Karpas-422 (cell line): Measurements from ENCODE around the gene TRMT10A. TPM values are rescaled to one million over a fixed set of nuclear protein-coding genes. Genes with fewer than 3 reads are reported as not detected.
A peak's percentile ranks its signal among the peaks of the same experiment; 100 is the strongest.

Source experiments
- DNase-seq: peaks from one replicate; pipeline ENCODE4 v3.0.0-alpha.2; 2015
- H2AFZ ChIP-seq: fragments of 200-600 bp; sonication (generic); 2 replicates; pipeline ENCODE4 v1.6.1; 2014; ENCODE audit warnings: antibody characterized with exemption, low read length, mixed read lengths
- H3K27ac ChIP-seq: fragments of 200-600 bp; sonication (generic); 2 replicates; pipeline ENCODE4 v1.5.1; 2014; ENCODE audit warnings: mild to moderate bottlenecking, low read length, moderate library complexity
- H3K27me3 ChIP-seq: fragments of 200-600 bp; sonication (generic); 2 replicates; pipeline ENCODE4 v1.6.1; 2014; ENCODE audit warnings: low read length, mixed read lengths
- H3K36me3 ChIP-seq: fragments of 200-600 bp; sonication (generic); 2 replicates; pipeline ENCODE4 v1.6.1; 2014; ENCODE audit warnings: low read length, mixed read lengths; ENCODE audit not compliant: insufficient read depth
- H3K4me1 ChIP-seq: fragments of 200-600 bp; sonication (generic); 2 replicates; pipeline ENCODE4 v1.6.1; 2014; ENCODE audit warnings: mild to moderate bottlenecking, low read length, mixed read lengths
- H3K4me2 ChIP-seq: fragments of 200-600 bp; sonication (generic); 2 replicates; pipeline ENCODE4 v1.6.1; 2014; ENCODE audit warnings: low read length, low read depth, mild to moderate bottlenecking; ENCODE audit not compliant: poor library complexity, severe bottlenecking
- H3K4me3 ChIP-seq: fragments of 200-600 bp; sonication (generic); 2 replicates; pipeline ENCODE4 v1.5.1; 2014; ENCODE audit warnings: mild to moderate bottlenecking, antibody characterized with exemption, low read length, mixed read lengths
- H3K79me2 ChIP-seq: fragments of 200-600 bp; sonication (generic); 2 replicates; pipeline ENCODE4 v1.6.1; 2014; ENCODE audit warnings: mild to moderate bottlenecking, low read length, mixed read lengths
- H3K9ac ChIP-seq: fragments of 200-600 bp; sonication (generic); 2 replicates; pipeline ENCODE4 v1.6.0; 2014; ENCODE audit warnings: low read length
- H3K9me2 ChIP-seq: fragments of 200-600 bp; sonication (generic), shearing (Covaris generic); replicated peaks from 2 replicates; pipeline ENCODE4 v1.6.0; 2014; ENCODE audit warnings: mild to moderate bottlenecking, low read length, moderate library complexity; ENCODE audit not compliant: insufficient read depth
- H3K9me3 ChIP-seq: fragments of 300-700, 200-600 bp; sonication (generic); 2 replicates; pipeline ENCODE4 v1.6.1; 2014; ENCODE audit warnings: low read length, mixed read lengths
- H4K20me1 ChIP-seq: fragments of 200-600 bp; sonication (generic); 2 replicates; pipeline ENCODE4 v1.6.1; 2014; ENCODE audit warnings: mild to moderate bottlenecking, antibody characterized with exemption, low read length, low read depth; ENCODE audit not compliant: insufficient read depth
- total RNA-seq: library from RNA; depleted of rRNA; stranded (reverse); fragments of >200 nt; shearing (Covaris generic); gene quantifications from 2 replicates; pipeline ENCODE4 v1.2.3, GENCODE V29; 2014; ENCODE audit warnings: low replicate concordance

Gene TRMT10A
- total RNA-seq, 1 experiment from 2014 or later: 15.1 TPM

- Histone ChIP-seq H3K4me2 (no peak overlapping the region), H2AFZ (no peak overlapping the region)
Measured at GRCh38 chr4:99573735-99574368, 10.0 kb upstream of the TRMT10A start.

DNA sequence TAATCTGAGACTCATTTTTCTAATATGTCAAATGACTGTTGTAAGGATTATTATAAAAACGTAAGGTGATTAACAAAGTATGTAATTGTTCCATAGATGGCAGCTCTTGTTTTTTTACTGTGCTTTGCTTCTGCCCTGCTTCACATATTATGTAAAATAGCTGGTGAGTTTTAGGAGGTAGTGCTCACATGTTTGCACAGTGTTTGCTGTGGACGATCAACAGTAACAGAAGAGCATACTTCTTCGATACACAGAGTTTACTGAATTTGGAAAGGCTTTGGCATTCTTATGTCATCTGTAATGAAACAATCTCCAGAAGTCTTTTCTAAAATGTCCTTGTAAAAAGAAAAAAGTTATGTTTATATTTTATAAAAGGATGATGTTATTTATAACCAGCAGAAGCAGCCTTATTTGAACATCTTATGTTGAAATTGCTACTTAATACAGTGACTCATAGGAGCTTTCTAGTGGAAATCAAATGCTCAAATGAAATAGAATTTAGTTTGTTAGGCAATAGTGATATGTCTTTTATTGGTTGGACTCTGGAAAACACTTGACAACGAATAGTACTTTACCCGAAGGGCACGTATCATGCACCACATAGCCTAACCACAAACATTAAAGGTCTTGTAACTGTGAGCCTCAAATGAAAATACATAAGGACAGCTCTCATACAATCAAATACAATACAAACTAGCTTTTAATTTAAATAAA is 8.8 kb upstream of the TRMT10A start:
- Histone ChIP-seq H3K27ac (no peak overlapping the region), H3K9me2 (no peaks in the 10 kb centered on the region), H2AFZ (no peak overlapping the region), H3K79me2 (no peaks in the 10 kb centered on the region), H4K20me1 (no peaks in the 10 kb centered on the region), H3K4me3 (no peak overlapping the region), H3K9me3 (no peaks in the 10 kb centered on the region), H3K36me3 (no peaks in the 10 kb centered on the region), H3K27me3 (no peaks in the 10 kb centered on the region), H3K4me1 (peaks cover 30% of the 10 kb centered on the region), H3K4me2 (peak overlapping the region; percentile 13), H3K9ac (no peak overlapping the region)
- DNase-seq: no peak

More at GRCh38 chr4:99573735-99574368, 10.0 kb upstream of the TRMT10A start:
- no peaks in the 10 kb centered on the region for H4K20me1 ChIP-seq
- H3K27me3 ChIP-seq: no peaks in the 10 kb centered on the region
- no peaks in the 10 kb centered on the region for H3K9me2 ChIP-seq
- DNase-seq: no peak
- H3K79me2 ChIP-seq: no peaks in the 10 kb centered on the region
- H3K4me3 ChIP-seq: no peak overlapping the region
- H3K9me3 ChIP-seq: no peaks in the 10 kb centered on the region
- no peak overlapping the region for H3K9ac ChIP-seq
- H3K36me3 ChIP-seq: no peaks in the 10 kb centered on the region
- no peak overlapping the region for H3K27ac ChIP-seq
- H3K4me1 ChIP-seq: peaks cover 30% of the 10 kb centered on the region

DNA sequence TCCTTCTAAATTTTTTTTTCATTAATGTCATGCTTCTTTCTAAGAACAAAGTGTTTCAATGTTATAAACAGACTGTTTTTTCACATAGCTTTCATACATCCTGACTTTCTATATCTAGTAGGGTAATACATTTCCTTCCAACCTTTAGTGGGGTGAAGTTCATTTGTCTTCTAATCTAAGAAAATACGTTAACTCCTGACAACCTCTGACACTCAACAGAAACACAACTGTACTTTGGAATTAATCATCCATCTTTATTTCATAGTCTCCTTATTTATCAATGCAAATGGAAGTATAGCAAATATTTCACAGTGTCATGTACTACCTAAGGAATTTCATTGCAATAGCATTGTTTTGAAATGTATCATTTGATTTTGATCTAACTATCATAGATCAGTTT is 8.0 kb upstream of the TRMT10A start:
- Histone ChIP-seq H3K9me2 (no peaks in the 10 kb centered on the region), H3K9me3 (no peaks in the 10 kb centered on the region), H3K79me2 (no peaks in the 10 kb centered on the region), H3K4me2 (no peak overlapping the region), H3K4me3 (no peak overlapping the region), H3K36me3 (no peaks in the 10 kb centered on the region), H3K27ac (no peak overlapping the region), H3K27me3 (no peaks in the 10 kb centered on the region), H2AFZ (no peak overlapping the region), H4K20me1 (no peaks in the 10 kb centered on the region), H3K4me1 (peaks cover 30% of the 10 kb centered on the region), H3K9ac (no peak overlapping the region)
- DNase-seq: no peak

GRCh38 chr4:99564921-99565320 is 1.1 kb upstream of the TRMT10A start:
- no peaks in the 10 kb centered on the region for H3K36me3 ChIP-seq
- peak overlapping the region; percentile 85 for H3K9ac ChIP-seq
- peaks cover 17% of the 10 kb centered on the region for H3K4me1 ChIP-seq
- no peaks in the 10 kb centered on the region for H3K27me3 ChIP-seq
- no peaks in the 10 kb centered on the region for H3K9me2 ChIP-seq
- DNase-seq: no peak
- H3K27ac ChIP-seq: no peak overlapping the region
- peaks cover 7% of the 10 kb centered on the region for H3K79me2 ChIP-seq
- 0 out of 2 replicates have a peak overlapping the region, but pooled peaks have one; percentile 97 for H2AFZ ChIP-seq
- H3K4me2 ChIP-seq: peak overlapping the region; percentile 88
- H4K20me1 ChIP-seq: no peaks in the 10 kb centered on the region
- H3K4me3 ChIP-seq: peak overlapping the region; percentile 85
- H3K9me3 ChIP-seq: no peaks in the 10 kb centered on the region

DNA sequence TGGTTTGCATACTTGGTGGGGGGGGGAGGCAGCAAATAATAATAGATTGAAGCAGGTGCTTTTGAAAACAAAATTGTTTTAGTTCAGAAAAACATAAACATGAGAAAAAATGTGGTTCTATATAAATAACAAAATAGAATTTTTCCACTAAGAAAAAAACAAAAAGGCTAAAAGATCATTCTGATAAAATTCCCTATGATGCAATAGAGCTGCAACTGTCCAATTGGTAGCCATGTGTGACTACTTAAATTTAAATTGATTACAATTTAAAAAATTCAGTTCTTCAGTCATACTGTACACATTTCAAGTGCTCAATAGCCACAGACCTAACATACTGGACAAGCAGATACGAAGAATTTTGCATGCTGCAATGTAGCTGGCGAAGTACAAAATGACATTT is 11.0 kb downstream of the TRMT10A start:
- Histone ChIP-seq H2AFZ (no peak overlapping the region), H3K79me2 (no peaks in the 10 kb centered on the region), H3K4me1 (no peaks in the 10 kb centered on the region), H3K4me2 (no peak overlapping the region), H3K27ac (no peak overlapping the region), H3K36me3 (peaks cover 7% of the 10 kb centered on the region; the same call in 1 of the 2 replicates), H3K27me3 (no peaks in the 10 kb centered on the region), H3K9me2 (no peaks in the 10 kb centered on the region), H3K4me3 (no peak overlapping the region), H4K20me1 (no peaks in the 10 kb centered on the region), H3K9ac (no peak overlapping the region), H3K9me3 (no peaks in the 10 kb centered on the region)
- DNase-seq: no peak

- Histone ChIP-seq H3K36me3 (no peaks in the 10 kb centered on the region), H3K27ac (no peak overlapping the region), H3K4me1 (no peaks in the 10 kb centered on the region), H2AFZ (no peak overlapping the region), H3K79me2 (no peaks in the 10 kb centered on the region), H3K27me3 (no peaks in the 10 kb centered on the region), H4K20me1 (no peaks in the 10 kb centered on the region), H3K4me3 (no peak overlapping the region), H3K9ac (no peak overlapping the region), H3K9me2 (no peaks in the 10 kb centered on the region), H3K9me3 (no peaks in the 10 kb centered on the region), H3K4me2 (no peak overlapping the region)
- no peak for DNase-seq
Measured at GRCh38 chr4:99540277-99540939, 23.4 kb downstream of the TRMT10A start.

DNA sequence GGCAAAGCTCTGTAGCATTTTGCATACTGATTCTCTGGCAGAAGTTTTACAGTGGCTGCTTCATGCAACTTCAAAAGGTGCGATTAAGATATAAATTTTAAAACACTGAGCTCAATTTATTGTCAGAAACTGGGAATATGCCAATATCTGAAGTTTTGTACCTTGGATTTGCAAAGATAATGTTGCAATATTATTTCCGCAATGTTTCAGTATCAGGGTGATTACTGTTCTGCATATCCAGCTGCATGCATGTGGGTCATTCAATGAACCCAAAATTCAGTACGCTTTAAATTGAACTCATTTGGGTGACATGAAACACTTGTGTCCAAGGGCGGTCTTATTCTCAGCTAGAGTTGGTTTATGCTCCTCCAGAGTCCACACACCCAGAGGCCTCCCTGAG is 26.2 kb downstream of the TRMT10A start:
- DNase-seq: no peak
- H3K9me2 ChIP-seq: no peaks in the 10 kb centered on the region
- no peaks in the 10 kb centered on the region for H3K27me3 ChIP-seq

DNA sequence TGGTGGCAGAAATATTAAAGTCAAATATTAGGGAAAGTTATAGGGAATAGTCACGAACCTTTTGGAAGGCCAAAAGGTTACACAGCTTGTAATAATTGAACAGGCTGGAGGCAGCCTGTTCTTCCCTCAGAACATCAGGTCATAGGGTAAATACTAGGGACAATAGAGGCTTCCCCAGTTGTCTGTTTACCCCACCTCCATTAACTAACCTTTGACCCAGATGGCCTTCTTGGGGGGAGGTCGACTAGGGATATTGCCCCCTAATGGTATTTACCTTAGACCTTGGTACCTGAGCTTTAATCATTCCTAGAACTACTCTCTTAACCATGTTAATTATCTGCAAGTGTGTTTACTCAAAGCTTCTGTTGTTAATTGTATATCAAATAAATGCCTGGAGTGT is 27.0 kb downstream of the TRMT10A start:
- H3K9me2 ChIP-seq: no peaks in the 10 kb centered on the region
- DNase-seq: no peak
- no peaks in the 10 kb centered on the region for H3K36me3 ChIP-seq
- no peak overlapping the region for H3K4me3 ChIP-seq
- no peak overlapping the region for H3K27ac ChIP-seq
- no peaks in the 10 kb centered on the region for H3K27me3 ChIP-seq
- H3K9me3 ChIP-seq: no peaks in the 10 kb centered on the region
- no peaks in the 10 kb centered on the region for H4K20me1 ChIP-seq
- H3K9ac ChIP-seq: no peak overlapping the region
- H2AFZ ChIP-seq: no peak overlapping the region
- no peaks in the 10 kb centered on the region for H3K79me2 ChIP-seq
- no peak overlapping the region for H3K4me2 ChIP-seq
- H3K4me1 ChIP-seq: no peaks in the 10 kb centered on the region

More for the DNA sequence above, 26.2 kb downstream of the TRMT10A start:
- Histone ChIP-seq H3K4me1 (no peaks in the 10 kb centered on the region), H4K20me1 (no peaks in the 10 kb centered on the region), H3K36me3 (no peaks in the 10 kb centered on the region), H3K9ac (no peak overlapping the region), H3K4me2 (no peak overlapping the region), H2AFZ (no peak overlapping the region), H3K27ac (no peak overlapping the region), H3K4me3 (no peak overlapping the region), H3K9me3 (no peaks in the 10 kb centered on the region), H3K79me2 (no peaks in the 10 kb centered on the region)
